Psoas muscle (tissue), 8 donors: Measurements from ENCODE around the gene CIROP. TPM values are rescaled to one million over a fixed set of nuclear protein-coding genes. Genes with fewer than 3 reads are reported as not detected.
A peak's percentile ranks its signal among the peaks of the same experiment; 100 is the strongest.

ENCODE experiments used
- ATAC-seq, 4 donors: fragments of 200-7000 bp; cut with Tn5 transposase; one replicate each; pipeline ENCODE4 v1.9.1; 2020; ENCODE audit warnings: moderate library complexity in 3 of 4, mild to moderate bottlenecking in 2 of 4
- DNase-seq, 2 donors: peaks; one replicate each; pipeline ENCODE4 v3.0.0-alpha.2; 2020
- H3K27ac ChIP-seq: fragments of 200-600 bp; one replicate; pipeline ENCODE4 v1.8.0; 2022
- H3K27me3 ChIP-seq, 3 donors: fragments of 200-600 bp in 1 of 3; one replicate each; pipeline versions ENCODE4 v1.6.1 to v1.8.0; 2013 to 2022; ENCODE audit warnings: low read length in 2 of 3, mild to moderate bottlenecking in 2 of 3, moderate library complexity in 1 of 3; ENCODE audit not compliant: insufficient read depth in 3 of 3
- H3K36me3 ChIP-seq, 2 donors: fragments of 200-600 bp in 1 of 2; one replicate each; pipeline versions ENCODE4 v1.6.1 to v1.8.0; 2013 to 2022; ENCODE audit warnings: low read depth in 1 of 2, mild to moderate bottlenecking in 1 of 2, moderate library complexity in 1 of 2; ENCODE audit not compliant: insufficient read depth in 1 of 2
- H3K4me1 ChIP-seq: fragments of 200-600 bp; one replicate; pipeline ENCODE4 v1.8.0; 2022
- H3K4me3 ChIP-seq: fragments of 200-600 bp; one replicate; pipeline ENCODE4 v1.8.0; 2022; ENCODE audit warnings: mild to moderate bottlenecking
- H3K9me3 ChIP-seq: fragments of 200-600 bp; one replicate; pipeline ENCODE4 v1.8.0; 2022
- CTCF ChIP-seq: fragments of 200-600 bp; IDR thresholded peaks from one replicate; pipeline ENCODE4 v1.8.0; 2022; ENCODE audit warnings: antibody characterized with exemption
- WGBS, 3 donors: extraction: QIAGEN DNeasy Blood & Tissue Kit; methylation state at CpG; one replicate each; pipeline versions ENCODE4 v1.1.6 to v1.1.7; 2013; 5-methylcytosine and 5-hydroxymethylcytosine counted together
- intact Hi-C, 2 donors: fragments of 100-400 bp; cut with DNase I; formaldehyde crosslinking; loops; one replicate each; pipeline versions ENCODE4 v1.11.0 to v1.14.2; 2022
- polyA plus RNA-seq, 3 donors: library from polyadenylated mRNA; stranded (reverse); fragments of 200-250 nt; gene quantifications; one replicate each; pipeline ENCODE4 v1.2.3, GENCODE V29; 2013
- total RNA-seq, 4 donors: library from RNA; stranded (reverse); fragmentation: NEBNext Ultra II Directional in 2 of 4; extraction: Animal tissue kit (Norgen Biotek cat#: 25700) in 2 of 4; gene quantifications; one replicate each; pipeline versions ENCODE4 v1.2.1 to v1.2.4, GENCODE V29; 2021 to 2023
- donor health status: healthy with polysubstance abuse.
- donor health status: DM: no; HTN: no; CAD: no; lungs with moderate emphysema.
- donor health status: Bipolar disorder and iron deficiency.
- donor health status: healthy.
- donor health status: DM: yes; HTN: yes; CAD: no.
- donor health status: DM: no; HTN: no; CAD: no.
- donor health status: DM: no; HTN: no; CAD: no.
- donor health status: DM: yes; HTN: yes; CAD: no.

CIROP gene
- total and polyA plus RNA-seq, 7 donors: 0.03 TPM; not detected in 6

GRCh38 chr14:23071921-23072539 lies 32.8 kb downstream of the CIROP start:
- intact Hi-C loops: no loop called here
- Histone ChIP-seq H3K27me3 (no peaks in the 10 kb centered on the region), H3K36me3 (peaks cover 25 to 77% of the 10 kb centered on the region in 2 donors), H3K27ac (peak overlapping the region; percentile 83), H3K4me3 (peak overlapping the region; percentile 91), H3K9me3 (no peaks in the 10 kb centered on the region), H3K4me1 (peaks cover 40% of the 10 kb centered on the region)
- WGBS, 3 donors: 38 to 45% (median 42%) methylated on average over 5 of the region's 5 CpGs
- DNase-seq (no peak), ATAC-seq (peak in 3 of 4 donors; percentile 1 to 9 (median 8))
- TF ChIP-seq CTCF: no peak

DNA sequence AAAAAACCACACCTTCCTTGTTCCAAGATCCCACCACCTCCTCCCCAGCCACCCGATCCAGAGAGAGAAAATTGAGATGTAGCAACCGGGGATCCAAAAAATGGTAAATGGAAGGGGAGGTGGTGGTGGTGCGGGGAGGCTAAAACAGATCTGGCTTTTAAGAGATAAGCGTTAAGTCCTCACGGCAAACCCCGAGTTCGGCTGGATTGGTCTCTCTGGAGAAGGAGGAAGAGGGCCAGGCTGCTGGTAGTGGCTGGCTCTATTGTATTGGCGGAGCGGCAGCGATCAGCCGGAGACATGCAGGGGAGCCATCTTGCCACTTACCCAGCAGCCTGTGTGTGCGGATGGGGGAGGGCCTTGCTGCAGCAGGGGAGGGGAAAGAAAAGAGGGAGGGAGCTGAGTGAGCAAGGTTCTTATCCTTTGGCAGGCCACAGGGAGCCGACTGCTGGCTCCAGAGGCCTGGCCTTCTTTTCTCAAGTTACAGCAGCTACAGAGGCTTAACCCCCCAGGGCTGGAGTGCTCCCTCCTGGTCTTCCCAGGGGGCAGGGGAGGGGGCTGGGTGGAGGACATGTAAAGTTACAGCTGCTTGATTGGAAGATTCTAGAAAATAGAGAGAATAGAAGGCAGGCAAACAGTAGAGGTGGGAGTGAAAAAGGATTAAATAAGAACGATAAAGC lies 33.4 kb downstream of the CIROP start:
- H3K4me1 ChIP-seq: peaks cover 39% of the 10 kb centered on the region
- no peaks in the 10 kb centered on the region for H3K27me3 ChIP-seq
- H3K36me3 ChIP-seq: peaks cover 20 to 77% of the 10 kb centered on the region in 2 donors
- H3K9me3 ChIP-seq: no peaks in the 10 kb centered on the region
- peak overlapping the region; percentile 83 for H3K27ac ChIP-seq
- DNase-seq: peak; percentile 82 to 92
- H3K4me3 ChIP-seq: peak overlapping the region; percentile 91
- 1% methylated on average over 14 of the region's 14 CpGs for WGBS, 3 donors
- intact Hi-C loops: no loop called here
- peak; percentile 88 to 93 (median 91) for ATAC-seq
- no peak for TF ChIP-seq CTCF

DNA sequence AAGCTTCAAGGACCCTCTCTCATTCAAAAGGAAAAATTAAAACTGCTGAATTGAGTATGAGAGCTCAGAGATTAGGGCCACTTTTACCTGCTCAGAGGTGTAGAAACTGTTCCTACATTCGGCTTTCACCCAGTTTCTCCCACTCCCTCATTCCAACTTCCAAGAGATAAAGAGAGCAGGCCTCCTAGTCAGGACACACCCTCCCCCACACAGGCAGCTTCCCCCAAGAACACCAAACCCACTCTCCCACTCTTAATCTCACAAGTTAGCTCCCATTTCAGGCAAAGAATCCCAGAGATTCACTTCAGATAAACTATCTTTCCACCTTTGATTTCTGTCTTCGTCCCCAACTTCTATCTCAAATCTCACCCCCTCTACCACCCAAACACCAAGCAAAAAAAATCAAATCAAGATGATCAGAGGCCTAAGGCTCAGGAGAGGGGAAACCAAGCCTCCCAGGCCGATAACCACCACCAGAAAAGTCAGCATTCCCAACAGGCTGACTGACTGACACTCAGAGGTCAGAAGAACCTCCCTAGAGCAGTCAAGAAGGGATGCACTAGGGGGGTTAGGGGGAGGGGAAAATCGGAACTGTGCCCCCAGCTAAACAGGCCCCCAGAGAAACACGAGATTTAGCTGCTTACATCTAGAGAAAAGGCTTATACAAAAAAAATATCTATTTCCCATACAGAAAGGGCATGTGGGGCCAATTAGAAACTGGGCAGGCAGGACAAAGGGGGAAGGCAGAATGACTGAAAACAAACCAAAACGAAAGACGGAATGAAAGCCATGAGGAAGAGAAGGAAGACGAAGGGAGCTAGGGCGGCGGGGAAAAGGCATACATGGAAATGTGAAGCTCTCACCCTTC lies 34.3 kb downstream of the CIROP start:
- 10 to 14% (median 12%) methylated on average over 10 of the region's 10 CpGs for WGBS, 3 donors
- Histone ChIP-seq H3K9me3 (no peaks in the 10 kb centered on the region), H3K4me3 (peak overlapping the region; percentile 91), H3K27me3 (no peaks in the 10 kb centered on the region), H3K36me3 (peaks cover 16 to 77% of the 10 kb centered on the region in 2 donors), H3K4me1 (peaks cover 39% of the 10 kb centered on the region), H3K27ac (peak overlapping the region; percentile 83)
- ATAC-seq: no peak
- TF ChIP-seq CTCF: no peak
- intact Hi-C loops: no loop called here
- DNase-seq: no peak

- ATAC-seq: no peak
- peak overlapping the region; percentile 1 for H3K27ac ChIP-seq
- 83 to 89% (median 86%) methylated on average over 3 to 4 of the region's 4 CpGs for WGBS, 3 donors
- intact Hi-C loops: no loop called here
- peaks cover 39% of the 10 kb centered on the region for H3K4me1 ChIP-seq
- no peak overlapping the region for H3K4me3 ChIP-seq
- H3K27me3 ChIP-seq: no peaks in the 10 kb centered on the region
- no peak for TF ChIP-seq CTCF
- peaks cover 16 to 77% of the 10 kb centered on the region in 2 donors for H3K36me3 ChIP-seq
- no peak for DNase-seq
- no peaks in the 10 kb centered on the region for H3K9me3 ChIP-seq
Observed at GRCh38 chr14:23069413-23069806, 35.4 kb downstream of the CIROP start.
